ENCODE data around the gene CEP43. TPM values are rescaled to one million over a fixed set of nuclear protein-coding genes. Genes with fewer than 3 reads are reported as not detected.

Gene CEP43
- total RNA-seq, 4 donors from 2014 or later, result 12.2 to 13.7 (median 13.4) TPM

DNA sequence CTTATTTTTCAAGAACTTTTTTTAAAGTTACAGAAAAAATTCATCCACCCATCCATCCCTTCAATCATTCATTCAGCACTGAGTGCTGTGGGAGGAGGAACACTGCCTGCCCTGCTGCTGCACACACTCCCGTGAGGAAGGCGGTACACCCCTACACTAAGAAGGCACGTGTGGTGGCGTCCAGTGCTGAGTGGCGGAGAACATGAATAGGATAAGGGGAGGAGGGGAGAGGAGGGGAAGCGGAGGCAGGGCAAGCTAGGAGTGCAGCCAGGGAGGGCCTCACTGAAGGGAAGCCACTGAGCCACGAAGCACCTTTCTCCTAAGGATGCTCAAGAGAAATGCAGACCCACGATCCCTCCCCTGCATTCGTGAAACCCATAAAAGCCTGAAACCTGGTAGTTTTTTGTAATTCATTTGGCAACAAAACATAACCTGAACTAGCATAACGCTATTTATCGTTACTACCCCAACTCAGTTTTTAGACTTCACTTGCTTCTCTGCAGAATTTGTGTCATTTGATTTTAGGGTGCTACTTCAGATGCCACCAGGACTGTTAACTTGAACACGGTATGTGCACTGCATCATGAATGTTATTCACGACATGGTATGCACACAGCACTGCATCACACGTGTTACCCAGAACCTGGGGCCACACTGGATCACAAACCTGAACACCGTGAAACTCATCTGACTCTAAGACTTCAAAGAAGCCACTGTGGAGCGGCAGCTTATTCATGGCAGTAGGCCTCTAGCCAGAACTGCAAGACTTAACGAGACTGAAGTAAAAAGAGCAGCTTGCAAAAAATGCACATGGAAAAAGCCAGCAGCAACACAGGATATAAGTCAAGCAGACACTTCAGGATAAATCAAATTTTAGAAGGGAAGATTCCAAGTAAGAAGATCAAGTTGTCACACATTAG is 46.4 kb upstream of the CEP43 start:
- TF ChIP-seq, protein P1, sequence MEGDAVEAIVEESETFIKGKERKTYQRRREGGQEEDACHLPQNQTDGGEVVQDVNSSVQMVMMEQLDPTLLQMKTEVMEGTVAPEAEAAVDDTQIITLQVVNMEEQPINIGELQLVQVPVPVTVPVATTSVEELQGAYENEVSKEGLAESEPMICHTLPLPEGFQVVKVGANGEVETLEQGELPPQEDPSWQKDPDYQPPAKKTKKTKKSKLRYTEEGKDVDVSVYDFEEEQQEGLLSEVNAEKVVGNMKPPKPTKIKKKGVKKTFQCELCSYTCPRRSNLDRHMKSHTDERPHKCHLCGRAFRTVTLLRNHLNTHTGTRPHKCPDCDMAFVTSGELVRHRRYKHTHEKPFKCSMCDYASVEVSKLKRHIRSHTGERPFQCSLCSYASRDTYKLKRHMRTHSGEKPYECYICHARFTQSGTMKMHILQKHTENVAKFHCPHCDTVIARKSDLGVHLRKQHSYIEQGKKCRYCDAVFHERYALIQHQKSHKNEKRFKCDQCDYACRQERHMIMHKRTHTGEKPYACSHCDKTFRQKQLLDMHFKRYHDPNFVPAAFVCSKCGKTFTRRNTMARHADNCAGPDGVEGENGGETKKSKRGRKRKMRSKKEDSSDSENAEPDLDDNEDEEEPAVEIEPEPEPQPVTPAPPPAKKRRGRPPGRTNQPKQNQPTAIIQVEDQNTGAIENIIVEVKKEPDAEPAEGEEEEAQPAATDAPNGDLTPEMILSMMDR (IDR thresholded peaks at IDR 0.05), result no peak
- ATAC-seq (ENCODE audit: low FRiP score), result no peak

DNA sequence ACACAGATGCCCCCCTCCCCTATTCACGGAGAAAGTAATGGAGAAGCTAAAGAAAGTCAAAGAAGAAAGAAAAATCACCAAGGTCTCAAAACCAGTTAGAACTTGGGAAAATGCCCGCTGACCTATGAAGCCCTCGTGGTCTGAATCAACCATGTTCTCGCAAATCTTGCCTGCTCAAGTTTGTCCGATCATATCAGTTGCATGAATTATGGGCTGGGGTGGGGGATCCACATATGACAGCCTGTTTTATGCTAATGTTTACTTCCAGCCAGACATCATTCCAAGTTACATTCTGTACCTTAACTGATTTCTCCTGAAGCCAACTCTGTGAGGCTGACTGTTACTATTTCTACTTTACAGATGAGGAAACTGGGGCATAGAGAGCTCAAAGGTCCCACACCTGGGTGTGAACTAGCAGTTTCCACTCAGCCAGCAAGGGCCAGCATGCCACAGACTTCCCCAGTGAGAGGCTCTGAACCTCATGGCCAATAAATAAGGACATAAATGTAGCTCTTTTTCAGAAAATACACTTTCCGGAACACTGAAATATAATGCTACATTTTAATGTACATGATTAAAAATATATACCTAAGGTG is 45.0 kb upstream of the CEP43 start:
- TF ChIP-seq, protein P1 (IDR thresholded peaks at IDR 0.05), result no peak
- DNase-seq (ENCODE audit: low spot score), result no peak

More for the DNA sequence above, 46.4 kb upstream of the CEP43 start:
- no peak for DNase-seq (ENCODE audit: low spot score)

DNA sequence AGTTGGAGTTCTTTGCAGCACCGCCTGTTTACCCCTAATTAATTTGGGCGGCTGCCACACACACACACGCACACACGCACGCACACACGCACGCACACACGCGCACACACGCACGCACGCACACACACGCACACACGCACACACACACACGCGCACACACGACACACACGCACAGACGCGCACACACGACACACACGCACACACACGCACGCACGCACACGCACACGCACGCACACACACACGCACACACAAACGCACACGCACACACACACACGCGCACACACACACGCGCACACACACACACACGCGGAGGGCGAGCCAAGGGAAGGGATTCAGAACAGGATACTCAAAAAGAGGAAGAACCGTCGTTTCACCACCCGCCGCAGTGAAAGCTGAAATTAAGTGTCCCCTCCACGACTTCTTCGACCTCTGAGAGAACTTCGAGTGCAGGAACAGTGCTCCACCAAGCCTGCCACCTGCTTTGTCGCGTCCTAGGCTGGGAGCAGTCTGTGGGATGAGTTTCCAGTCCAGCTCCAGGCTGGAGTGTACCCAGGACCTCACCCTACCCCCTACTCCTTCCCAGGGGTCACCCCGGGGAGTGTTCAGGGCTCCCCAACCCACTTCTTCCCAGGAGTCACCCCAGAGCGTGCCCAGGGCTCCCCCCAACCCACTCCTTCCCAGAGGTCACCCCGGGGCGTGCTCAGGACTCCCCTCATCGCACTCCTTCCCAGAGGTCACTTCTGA is 43.9 kb upstream of the CEP43 start:
- ATAC-seq (ENCODE audit: low FRiP score) (no peak), DNase-seq (ENCODE audit: low spot score) (no peak)
- TF ChIP-seq, protein P1 (IDR thresholded peaks at IDR 0.05), result no peak

More for the DNA sequence above, 45.0 kb upstream of the CEP43 start:
- no peak for ATAC-seq (ENCODE audit: low FRiP score)

DNA sequence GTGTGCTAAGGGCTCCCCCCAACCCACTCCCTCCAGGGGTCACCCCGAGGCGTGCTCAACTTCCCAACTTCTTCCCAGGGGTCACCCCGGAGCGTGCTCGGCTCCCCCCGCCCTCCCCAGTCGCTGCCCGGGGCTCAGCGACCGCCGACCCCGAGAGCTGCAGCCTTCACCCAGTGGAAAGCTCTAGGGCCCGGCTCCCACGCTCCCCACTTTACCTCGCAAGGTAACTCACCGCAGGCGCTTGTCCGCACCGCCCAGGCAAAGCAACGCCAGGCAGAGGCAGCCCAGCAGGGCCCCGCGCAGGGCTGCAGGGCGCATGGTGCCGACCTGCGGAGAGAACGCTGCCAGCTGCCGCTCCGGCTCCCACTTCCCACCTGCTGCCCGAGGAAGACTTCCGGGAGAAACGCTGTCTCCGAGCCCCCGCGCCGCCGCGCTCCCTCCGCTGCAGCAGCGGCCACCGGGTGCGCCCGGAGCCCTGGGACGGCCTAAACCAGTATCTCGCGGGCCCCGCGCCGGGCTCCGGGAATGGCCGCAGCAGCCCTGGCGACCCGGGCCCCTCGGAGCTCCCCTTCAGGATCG is 43.2 kb upstream of the CEP43 start:
- TF ChIP-seq, protein P1 (IDR thresholded peaks at IDR 0.05), result no peak
- DNase-seq (ENCODE audit: low spot score) (no peak), ATAC-seq (ENCODE audit: low FRiP score) (peak; percentile 44)

DNA sequence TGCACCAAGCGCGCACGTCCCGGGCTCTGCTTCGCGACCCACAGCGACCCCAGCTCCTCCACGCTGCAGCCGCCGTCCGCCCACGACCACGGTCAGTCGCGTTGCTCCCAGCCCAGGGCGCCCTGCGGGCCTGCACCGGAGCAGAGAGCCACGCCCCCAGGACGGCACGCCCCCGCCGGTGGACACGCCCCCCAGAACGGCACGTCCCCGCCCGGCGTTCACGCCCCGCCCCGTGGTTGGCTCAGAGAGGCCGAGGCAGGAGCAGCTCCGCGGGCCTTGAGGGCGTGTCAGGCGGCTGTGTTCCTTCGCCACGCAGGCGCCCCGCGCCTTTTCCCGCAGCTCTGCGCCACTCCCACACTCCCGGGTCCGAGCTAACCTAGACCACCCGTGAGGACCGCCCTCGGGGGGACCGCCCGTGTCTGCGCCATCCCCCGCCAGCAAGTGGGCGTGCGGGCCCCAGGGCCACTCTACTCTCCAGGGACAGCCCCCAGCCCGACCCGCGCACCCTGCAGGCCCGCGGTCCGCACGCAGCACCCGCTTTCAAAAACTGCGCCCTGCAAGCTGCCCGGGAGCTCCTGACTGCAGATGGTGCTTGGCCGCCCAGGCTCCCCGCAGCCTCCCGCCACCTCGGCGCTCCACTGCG is 42.6 kb upstream of the CEP43 start, which contains the start of gene RNASET2:
TSS of gene RNASET2 (minus strand) at position 107 of the 643 bp plus-strand sequence. CDS start 368 bp downstream, outside the sequence.
- ATAC-seq (ENCODE audit: low FRiP score), result peak; percentile 95
- TF ChIP-seq, protein P1 (IDR thresholded peaks at IDR 0.05), result no peak
- DNase-seq (ENCODE audit: low spot score), result peak; percentile 83
